Measurements from ENCODE around the gene ADH1B. TPM values are rescaled to one million over a fixed set of nuclear protein-coding genes. Genes with fewer than 3 reads are reported as not detected.
A peak's percentile ranks its signal among the peaks of the same experiment; 100 is the strongest.
"Not testable (repeated sequence)": the region's sequence is repeated elsewhere in the genome, so short reads cannot be mapped to it uniquely, and the experiment has no call there.

ADH1B gene
- total and polyA plus RNA-seq, 2 donors from 2014 or later, result 38.6 to 223 TPM

DNA sequence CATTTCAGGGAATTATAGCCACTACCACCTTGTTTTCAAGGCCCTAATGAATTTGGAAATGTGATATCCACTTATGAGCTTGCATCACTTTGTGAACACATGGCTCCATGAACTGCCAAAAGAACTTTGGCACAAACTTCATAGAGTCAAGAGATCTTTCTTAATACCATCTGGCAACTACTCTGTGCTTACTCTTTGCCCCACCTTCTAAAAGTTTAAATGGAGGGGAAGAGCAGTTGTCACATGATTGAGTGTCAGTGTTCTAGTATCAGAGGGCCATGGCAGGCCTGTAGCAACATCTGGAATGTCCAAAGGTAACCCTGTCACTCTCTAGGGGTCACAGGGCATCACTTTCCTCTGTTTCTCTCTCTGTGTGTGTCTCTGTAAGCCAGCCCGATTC is 2.6 kb upstream of the ADH1B start:
- Histone ChIP-seq H3K9ac (ENCODE audit: low read length in 3 of 3) (no peak overlapping the region), H3K9me3 (ENCODE audit: control insufficient read depth in 2 of 3, insufficient read depth in 1 of 3, low read length in 3 of 3) (no peaks in the 10 kb centered on the region), H3K27me3 (ENCODE audit: control insufficient read depth, insufficient read depth, low read length) (no peaks in the 10 kb centered on the region), H3K4me3 (ENCODE audit: low read length in 3 of 3) (no peak overlapping the region), H3K36me3 (ENCODE audit: control insufficient read depth in 2 of 3, insufficient read depth in 3 of 3, low read length in 3 of 3) (no peaks in the 10 kb centered on the region), H3K27ac (ENCODE audit: low read depth in 2 of 2, low read length in 2 of 2) (no peak overlapping the region), H3K4me1 (ENCODE audit: control insufficient read depth in 2 of 3, insufficient read depth in 2 of 3, low read depth in 1 of 3, low read length in 3 of 3) (no peaks in the 10 kb centered on the region)
- intact Hi-C loops (cut with DNase I), result no loop called here
- TF ChIP-seq, protein P1, sequence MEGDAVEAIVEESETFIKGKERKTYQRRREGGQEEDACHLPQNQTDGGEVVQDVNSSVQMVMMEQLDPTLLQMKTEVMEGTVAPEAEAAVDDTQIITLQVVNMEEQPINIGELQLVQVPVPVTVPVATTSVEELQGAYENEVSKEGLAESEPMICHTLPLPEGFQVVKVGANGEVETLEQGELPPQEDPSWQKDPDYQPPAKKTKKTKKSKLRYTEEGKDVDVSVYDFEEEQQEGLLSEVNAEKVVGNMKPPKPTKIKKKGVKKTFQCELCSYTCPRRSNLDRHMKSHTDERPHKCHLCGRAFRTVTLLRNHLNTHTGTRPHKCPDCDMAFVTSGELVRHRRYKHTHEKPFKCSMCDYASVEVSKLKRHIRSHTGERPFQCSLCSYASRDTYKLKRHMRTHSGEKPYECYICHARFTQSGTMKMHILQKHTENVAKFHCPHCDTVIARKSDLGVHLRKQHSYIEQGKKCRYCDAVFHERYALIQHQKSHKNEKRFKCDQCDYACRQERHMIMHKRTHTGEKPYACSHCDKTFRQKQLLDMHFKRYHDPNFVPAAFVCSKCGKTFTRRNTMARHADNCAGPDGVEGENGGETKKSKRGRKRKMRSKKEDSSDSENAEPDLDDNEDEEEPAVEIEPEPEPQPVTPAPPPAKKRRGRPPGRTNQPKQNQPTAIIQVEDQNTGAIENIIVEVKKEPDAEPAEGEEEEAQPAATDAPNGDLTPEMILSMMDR (IDR thresholded peaks at IDR 0.05; ENCODE audit: borderline replicate concordance, extremely low read depth, insufficient read depth), result no peak
- DNase-seq (no peak), FAIRE-seq (no peak)

DNA sequence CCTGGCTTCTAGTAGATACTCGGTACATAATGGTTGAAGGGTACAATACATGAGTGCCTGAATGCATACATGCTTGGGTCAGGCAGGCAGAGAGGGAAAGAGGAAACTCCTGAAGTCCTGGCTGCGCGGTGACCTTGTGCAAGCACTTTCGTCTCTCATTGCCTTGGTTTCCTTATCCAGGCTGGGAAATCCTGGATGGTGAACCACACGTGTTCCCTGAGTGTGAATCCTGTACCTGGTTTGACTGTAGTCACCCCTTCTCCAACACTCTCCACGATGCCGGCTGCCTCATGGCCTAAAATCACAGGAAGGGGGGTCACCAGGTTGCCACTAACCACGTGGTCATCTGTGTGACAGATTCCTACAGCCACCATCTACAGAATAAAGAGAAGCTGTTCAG is 3.4 kb downstream of the ADH1B start:
- H3K36me3 ChIP-seq (ENCODE audit: control insufficient read depth in 2 of 3, insufficient read depth in 3 of 3, low read length in 3 of 3); H3K9ac ChIP-seq (ENCODE audit: low read length in 3 of 3); H3K4me1 ChIP-seq (ENCODE audit: control insufficient read depth in 2 of 3, insufficient read depth in 2 of 3, low read depth in 1 of 3, low read length in 3 of 3); H3K27me3 ChIP-seq (ENCODE audit: control insufficient read depth, insufficient read depth, low read length); FAIRE-seq; DNase-seq; intact Hi-C loops (cut with DNase I); H3K9me3 ChIP-seq (ENCODE audit: control insufficient read depth in 2 of 3, insufficient read depth in 1 of 3, low read length in 3 of 3); H3K4me3 ChIP-seq (ENCODE audit: low read length in 3 of 3): not testable (repeated sequence)
- H3K27ac ChIP-seq (ENCODE audit: low read depth in 2 of 2, low read length in 2 of 2), result peak overlapping the region in 1 of 2 donors; percentile 38

DNA sequence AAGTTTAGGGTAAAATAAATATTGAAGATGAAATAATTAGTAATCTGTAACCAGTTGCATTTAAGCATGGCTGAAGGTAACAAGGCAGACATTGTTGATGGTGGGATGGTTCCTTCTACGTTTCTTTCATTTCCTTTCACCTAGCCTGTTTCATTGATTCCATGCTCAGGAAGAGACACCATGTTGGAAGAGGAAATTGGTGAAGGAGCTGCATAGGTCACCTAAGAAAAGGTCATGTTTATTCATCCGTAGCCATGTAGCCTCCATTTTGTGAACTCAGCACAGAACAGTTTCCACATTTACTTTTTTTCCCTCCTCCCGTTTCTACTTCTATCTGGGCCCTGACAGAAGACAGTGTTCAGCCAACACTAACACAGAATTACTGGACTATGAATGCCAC is 3.8 kb downstream of the ADH1B start:
- Histone ChIP-seq H3K27ac (ENCODE audit: low read depth in 2 of 2, low read length in 2 of 2) (no peak overlapping the region), H3K9me3 (ENCODE audit: control insufficient read depth in 2 of 3, insufficient read depth in 1 of 3, low read length in 3 of 3) (no peaks in the 10 kb centered on the region), H3K4me1 (ENCODE audit: control insufficient read depth in 2 of 3, insufficient read depth in 2 of 3, low read depth in 1 of 3, low read length in 3 of 3) (no peaks in the 10 kb centered on the region), H3K9ac (ENCODE audit: low read length in 3 of 3) (no peak overlapping the region), H3K27me3 (ENCODE audit: control insufficient read depth, insufficient read depth, low read length) (no peaks in the 10 kb centered on the region), H3K36me3 (ENCODE audit: control insufficient read depth in 2 of 3, insufficient read depth in 3 of 3, low read length in 3 of 3) (no peaks in the 10 kb centered on the region), H3K4me3 (ENCODE audit: low read length in 3 of 3) (no peak overlapping the region)
- TF ChIP-seq, protein P1 (IDR thresholded peaks at IDR 0.05; ENCODE audit: borderline replicate concordance, extremely low read depth, insufficient read depth), result no peak
- FAIRE-seq (no peak), DNase-seq (no peak)
- intact Hi-C loops (cut with DNase I), result no loop called here

DNA sequence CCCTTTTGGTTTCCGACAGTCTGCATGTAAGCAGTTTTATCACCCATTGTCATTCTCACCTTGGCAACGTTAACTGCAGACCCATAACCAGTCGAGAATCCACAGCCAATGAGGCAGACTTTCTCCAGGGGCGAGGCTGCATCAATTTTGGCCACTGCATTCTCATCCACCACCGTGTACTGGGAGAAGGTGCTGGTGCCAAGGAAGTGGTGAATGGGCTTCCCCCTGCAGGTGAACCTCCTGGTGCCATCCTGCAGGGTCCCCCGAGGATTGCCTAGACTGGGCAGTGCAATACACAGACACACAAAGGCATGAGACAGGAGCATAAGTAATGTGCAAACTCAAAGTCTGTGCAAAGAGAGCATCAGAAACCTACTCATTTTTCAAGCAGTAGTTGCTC is 5.4 kb downstream of the ADH1B start:
- Histone ChIP-seq H3K27me3 (ENCODE audit: control insufficient read depth, insufficient read depth, low read length) (no peaks in the 10 kb centered on the region), H3K4me1 (ENCODE audit: control insufficient read depth in 2 of 3, insufficient read depth in 2 of 3, low read depth in 1 of 3, low read length in 3 of 3) (no peaks in the 10 kb centered on the region), H3K9me3 (ENCODE audit: control insufficient read depth in 2 of 3, insufficient read depth in 1 of 3, low read length in 3 of 3) (no peaks in the 10 kb centered on the region), H3K9ac (ENCODE audit: low read length in 3 of 3) (no peak overlapping the region), H3K36me3 (ENCODE audit: control insufficient read depth in 2 of 3, insufficient read depth in 3 of 3, low read length in 3 of 3) (no peaks in the 10 kb centered on the region), H3K4me3 (ENCODE audit: low read length in 3 of 3) (no peak overlapping the region), H3K27ac (ENCODE audit: low read depth in 2 of 2, low read length in 2 of 2) (no peak overlapping the region)
- TF ChIP-seq, protein P1 (IDR thresholded peaks at IDR 0.05; ENCODE audit: borderline replicate concordance, extremely low read depth, insufficient read depth), result no peak
- intact Hi-C loops (cut with DNase I), result no loop called here
- FAIRE-seq (no peak), DNase-seq (no peak)

Measured in kidney (tissue), 14 donors.